HG03095 (cell line): Measurements from ENCODE around the gene ALDH1A2.
"Not testable (repeated sequence)": the region's sequence is repeated elsewhere in the genome, so short reads cannot be mapped to it uniquely, and the experiment has no call there.

ENCODE experiments used
- ATAC-seq: cut with Tn5 transposase; IDR thresholded peaks from one replicate; pipeline ENCODE4 v1.9.1; 2021; ENCODE audit warnings: moderate library complexity; ENCODE audit not compliant: unreplicated experiment

ALDH1A2 gene

GRCh38 chr15:58069008-58069407, 3.5 kb upstream of the ALDH1A2 start:
- no peak for ATAC-seq

GRCh38 chr15:58066042-58066867, 744 bp upstream of the ALDH1A2 start:
- ATAC-seq = no peak

GRCh38 chr15:58064980-58065444, 499 bp downstream of the ALDH1A2 start:
- no peak for ATAC-seq

GRCh38 chr15:58064082-58064979, 1.2 kb downstream of the ALDH1A2 start:
- no peak for ATAC-seq

GRCh38 chr15:58063614-58064013, 1.9 kb downstream of the ALDH1A2 start:
- ATAC-seq = no peak

- no peak for ATAC-seq
These were observed 2.5 kb downstream of the ALDH1A2 start for GRCh38 chr15:58062983-58063382.

- no peak for ATAC-seq
These were observed 3.3 kb downstream of the ALDH1A2 start for GRCh38 chr15:58062175-58062574.

- ATAC-seq = no peak
These were observed 4.9 kb downstream of the ALDH1A2 start for GRCh38 chr15:58060575-58060974.

- no peak for ATAC-seq
These were observed 6.8 kb downstream of the ALDH1A2 start for GRCh38 chr15:58058729-58059128.

- ATAC-seq = no peak
These were observed 7.4 kb downstream of the ALDH1A2 start for GRCh38 chr15:58058073-58058472.

GRCh38 chr15:58057559-58057958, 8.0 kb downstream of the ALDH1A2 start:
- no peak for ATAC-seq

- ATAC-seq = no peak
These were observed 9.5 kb downstream of the ALDH1A2 start for GRCh38 chr15:58056015-58056414.

GRCh38 chr15:58053315-58054153, 12.0 kb downstream of the ALDH1A2 start:
- ATAC-seq = no peak

- ATAC-seq = no peak
These were observed 13.2 kb downstream of the ALDH1A2 start for GRCh38 chr15:58052334-58052733.

- no peak for ATAC-seq
These were observed 15.8 kb downstream of the ALDH1A2 start for GRCh38 chr15:58049520-58050227.

- ATAC-seq = no peak
These were observed 17.2 kb downstream of the ALDH1A2 start for GRCh38 chr15:58048261-58048660.

GRCh38 chr15:58047149-58047548, 18.4 kb downstream of the ALDH1A2 start:
- ATAC-seq = no peak

GRCh38 chr15:58046467-58046866, 19.0 kb downstream of the ALDH1A2 start:
- ATAC-seq = no peak

GRCh38 chr15:58045376-58045775, 20.1 kb downstream of the ALDH1A2 start:
- ATAC-seq = not testable (repeated sequence)

GRCh38 chr15:58044551-58044950, 21.0 kb downstream of the ALDH1A2 start:
- no peak for ATAC-seq
